HepG2 (cell line): ENCODE data around the gene CFAP97D1. TPM values are rescaled to one million over a fixed set of nuclear protein-coding genes. Genes with fewer than 3 reads are reported as not detected.
A peak's percentile ranks its signal among the peaks of the same experiment; 100 is the strongest.

Experiments used
- MTF1 ChIP-seq: sonication (generic); formaldehyde crosslinking; IDR thresholded peaks from 2 replicates; pipeline ENCODE4 v1.5.0; 2020; ENCODE audit warnings: missing genetic modification reagents
- MYNN ChIP-seq: sonication (generic); formaldehyde crosslinking; IDR thresholded peaks from 2 replicates; pipeline ENCODE4 v1.4.0; 2020; ENCODE audit warnings: mild to moderate bottlenecking, low read depth, missing genetic modification reagents
- NR2F6 ChIP-seq, 2 experiments: IDR thresholded peaks; 2 replicates each; pipeline ENCODE4 v1.6.1; 2016; ENCODE audit warnings: antibody characterized with exemption in 1 of 2, mild to moderate bottlenecking in 1 of 2
- NRL ChIP-seq: sonication (generic); formaldehyde crosslinking; IDR thresholded peaks from 2 replicates; pipeline ENCODE4 v1.5.0; 2020; ENCODE audit warnings: missing genetic modification reagents, mild to moderate bottlenecking, moderate library complexity, borderline replicate concordance
- SMAD3 ChIP-seq: sonication (generic); formaldehyde crosslinking; IDR thresholded peaks from 2 replicates; pipeline ENCODE4 v1.4.0; 2020; ENCODE audit warnings: missing genetic modification reagents
- ZBTB38 ChIP-seq: sonication (generic); formaldehyde crosslinking; IDR thresholded peaks from 2 replicates; pipeline ENCODE4 v1.5.1; 2020; ENCODE audit warnings: mild to moderate bottlenecking, missing genetic modification reagents
- ZBTB42 ChIP-seq: sonication (generic); formaldehyde crosslinking; IDR thresholded peaks from 2 replicates; pipeline ENCODE4 v1.5.0; 2020; ENCODE audit warnings: mild to moderate bottlenecking, missing genetic modification reagents
- ZKSCAN1 ChIP-seq: fragments of 150-350 bp; IDR thresholded peaks from 2 replicates; pipeline ENCODE4 v1.6.1; 2014; ENCODE audit warnings: low read length
- polyA plus RNA-seq, 8 experiments: library from polyadenylated mRNA; depleted of rRNA in 3 of 8; stranded (reverse) in 7 of 8; unstranded in 1 of 8; fragments of >200 nt; fragmentation: Illumina TruSeq in 4 of 8; extraction: Trizol in 4 of 8; gene quantifications; 2 replicates each; pipeline versions ENCODE4 v1.2.1 to v1.2.3, GENCODE V29; 2011 to 2016; ENCODE audit warnings: low read depth in 4 of 8, missing spikeins in 1 of 8, mixed read lengths in 1 of 8; ENCODE audit not compliant: insufficient read depth in 1 of 8
- total RNA-seq, 5 experiments: library from RNA; depleted of rRNA; stranded (reverse); fragments of >200 nt; fragmentation: Illumina TruSeq; extraction: Trizol; gene quantifications; 2 replicates each; pipeline ENCODE4 v1.2.3, GENCODE V29; 2016; ENCODE audit warnings: low read depth in 1 of 5
- TF ChIP-seq, protein P1 (sequence below): sonication (generic); formaldehyde crosslinking; conservative IDR thresholded peaks from 2 replicates; pipeline ENCODE4 v1.4.0; 2020; ENCODE audit warnings: missing genetic modification reagents
- TF ChIP-seq, protein P2 (sequence below): sonication (generic); formaldehyde crosslinking; IDR thresholded peaks from 2 replicates; pipeline ENCODE4 v1.4.0; 2020; ENCODE audit warnings: missing genetic modification reagents
- TF ChIP-seq, protein P3 (sequence below): sonication (generic); formaldehyde crosslinking; IDR thresholded peaks from 2 replicates; pipeline ENCODE4 v1.8.0; 2022; ENCODE audit warnings: low read depth, missing genetic modification reagents

CFAP97D1 gene
- total and polyA plus RNA-seq, 2 of the 13 experiments (the other 11 are each of a cell fraction or from before 2014, with no cell fraction given), result 0.02 TPM; not detected in 1

DNA sequence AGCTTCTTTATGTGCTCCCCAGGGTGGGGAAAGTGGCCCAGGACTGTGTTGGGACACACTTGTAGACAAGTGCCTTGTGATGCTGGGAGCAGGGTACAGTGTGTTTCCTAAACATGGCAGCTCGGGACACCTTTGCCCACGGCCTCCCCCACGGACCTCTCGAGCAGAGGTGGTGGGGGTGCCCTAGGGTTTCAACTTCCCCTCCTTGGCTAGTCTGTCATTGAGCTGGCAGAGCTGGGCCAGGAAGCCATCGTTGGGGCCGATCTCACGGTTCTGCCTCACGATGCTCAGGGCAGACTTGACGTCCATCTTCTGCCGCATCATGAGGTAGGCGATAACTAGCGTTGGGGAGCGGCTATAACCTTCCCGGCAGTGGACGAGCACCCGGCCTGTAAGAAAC lies 10.8 kb upstream of the CFAP97D1 start (continued):
- TF ChIP-seq MYNN (CRISPR knock-in tag), result no peak
- no peak for TF ChIP-seq SMAD3 (CRISPR knock-in tag)
- TF ChIP-seq, protein P1, sequence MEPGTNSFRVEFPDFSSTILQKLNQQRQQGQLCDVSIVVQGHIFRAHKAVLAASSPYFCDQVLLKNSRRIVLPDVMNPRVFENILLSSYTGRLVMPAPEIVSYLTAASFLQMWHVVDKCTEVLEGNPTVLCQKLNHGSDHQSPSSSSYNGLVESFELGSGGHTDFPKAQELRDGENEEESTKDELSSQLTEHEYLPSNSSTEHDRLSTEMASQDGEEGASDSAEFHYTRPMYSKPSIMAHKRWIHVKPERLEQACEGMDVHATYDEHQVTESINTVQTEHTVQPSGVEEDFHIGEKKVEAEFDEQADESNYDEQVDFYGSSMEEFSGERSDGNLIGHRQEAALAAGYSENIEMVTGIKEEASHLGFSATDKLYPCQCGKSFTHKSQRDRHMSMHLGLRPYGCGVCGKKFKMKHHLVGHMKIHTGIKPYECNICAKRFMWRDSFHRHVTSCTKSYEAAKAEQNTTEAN (CRISPR knock-in tag), result no peak
- TF ChIP-seq, protein P2, sequence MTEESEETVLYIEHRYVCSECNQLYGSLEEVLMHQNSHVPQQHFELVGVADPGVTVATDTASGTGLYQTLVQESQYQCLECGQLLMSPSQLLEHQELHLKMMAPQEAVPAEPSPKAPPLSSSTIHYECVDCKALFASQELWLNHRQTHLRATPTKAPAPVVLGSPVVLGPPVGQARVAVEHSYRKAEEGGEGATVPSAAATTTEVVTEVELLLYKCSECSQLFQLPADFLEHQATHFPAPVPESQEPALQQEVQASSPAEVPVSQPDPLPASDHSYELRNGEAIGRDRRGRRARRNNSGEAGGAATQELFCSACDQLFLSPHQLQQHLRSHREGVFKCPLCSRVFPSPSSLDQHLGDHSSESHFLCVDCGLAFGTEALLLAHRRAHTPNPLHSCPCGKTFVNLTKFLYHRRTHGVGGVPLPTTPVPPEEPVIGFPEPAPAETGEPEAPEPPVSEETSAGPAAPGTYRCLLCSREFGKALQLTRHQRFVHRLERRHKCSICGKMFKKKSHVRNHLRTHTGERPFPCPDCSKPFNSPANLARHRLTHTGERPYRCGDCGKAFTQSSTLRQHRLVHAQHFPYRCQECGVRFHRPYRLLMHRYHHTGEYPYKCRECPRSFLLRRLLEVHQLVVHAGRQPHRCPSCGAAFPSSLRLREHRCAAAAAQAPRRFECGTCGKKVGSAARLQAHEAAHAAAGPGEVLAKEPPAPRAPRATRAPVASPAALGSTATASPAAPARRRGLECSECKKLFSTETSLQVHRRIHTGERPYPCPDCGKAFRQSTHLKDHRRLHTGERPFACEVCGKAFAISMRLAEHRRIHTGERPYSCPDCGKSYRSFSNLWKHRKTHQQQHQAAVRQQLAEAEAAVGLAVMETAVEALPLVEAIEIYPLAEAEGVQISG, result no peak
- TF ChIP-seq ZBTB42 (CRISPR knock-in tag), result no peak
- TF ChIP-seq ZBTB38 (CRISPR knock-in tag), result 0 out of 2 replicates have a peak, but pooled peaks have one; percentile 16
- TF ChIP-seq, protein P3, sequence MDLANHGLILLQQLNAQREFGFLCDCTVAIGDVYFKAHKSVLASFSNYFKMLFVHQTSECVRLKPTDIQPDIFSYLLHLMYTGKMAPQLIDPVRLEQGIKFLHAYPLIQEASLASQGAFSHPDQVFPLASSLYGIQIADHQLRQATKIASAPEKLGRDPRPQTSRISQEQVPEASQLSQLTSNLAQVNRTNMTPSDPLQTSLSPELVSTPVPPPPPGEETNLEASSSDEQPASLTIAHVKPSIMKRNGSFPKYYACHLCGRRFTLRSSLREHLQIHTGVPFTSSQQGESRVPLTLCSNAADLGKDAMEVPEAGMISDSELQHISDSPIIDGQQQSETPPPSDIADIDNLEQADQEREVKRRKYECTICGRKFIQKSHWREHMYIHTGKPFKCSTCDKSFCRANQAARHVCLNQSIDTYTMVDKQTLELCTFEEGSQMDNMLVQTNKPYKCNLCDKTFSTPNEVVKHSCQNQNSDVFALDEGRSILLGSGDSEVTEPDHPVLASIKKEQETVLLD, result no peak
- no peak for TF ChIP-seq NR2F6 (IDR thresholded peaks at IDR 0.05)
- TF ChIP-seq NR2F6 (CRISPR knock-in tag; IDR thresholded peaks at IDR 0.05), result no peak
- no peak for TF ChIP-seq MTF1 (CRISPR knock-in tag)
- TF ChIP-seq NRL (CRISPR knock-in tag), result 0 out of 2 replicates have a peak, but pooled peaks have one; percentile 30
- TF ChIP-seq ZKSCAN1, result no peak
